ENCODE measurements around the gene MAPK8IP3.
A peak's percentile ranks its signal among the peaks of the same experiment; 100 is the strongest.

MAPK8IP3 gene

GRCh38 chr16:1816396-1817275 lies 110.6 kb downstream of the MAPK8IP3 start:
- no peak overlapping the region for H3K27ac Mint-ChIP-seq
- peaks cover 14% of the 10 kb centered on the region for H3K36me3 Mint-ChIP-seq (ENCODE audit: low read depth)
- H3K4me3 Mint-ChIP-seq = no peak overlapping the region
- no peaks in the 10 kb centered on the region for H3K27me3 Mint-ChIP-seq
- peaks cover 12% of the 10 kb centered on the region for H3K4me1 Mint-ChIP-seq (ENCODE audit: low read depth)
- H3K9me3 Mint-ChIP-seq = no peaks in the 10 kb centered on the region

- Mint-ChIP-seq H3K36me3 (ENCODE audit: low read depth) (peaks cover 14% of the 10 kb centered on the region), H3K4me3 (no peak overlapping the region), H3K4me1 (ENCODE audit: low read depth) (peaks cover 12% of the 10 kb centered on the region), H3K27ac (peak overlapping the region; percentile 49), H3K9me3 (no peaks in the 10 kb centered on the region), H3K27me3 (no peaks in the 10 kb centered on the region)
These were observed 111.2 kb downstream of the MAPK8IP3 start for GRCh38 chr16:1817276-1817589.

GRCh38 chr16:1817716-1818115 lies 111.7 kb downstream of the MAPK8IP3 start:
- Mint-ChIP-seq H3K27me3 (no peaks in the 10 kb centered on the region), H3K9me3 (no peaks in the 10 kb centered on the region), H3K4me1 (ENCODE audit: low read depth) (peaks cover 8% of the 10 kb centered on the region), H3K4me3 (no peak overlapping the region), H3K27ac (no peak overlapping the region), H3K36me3 (ENCODE audit: low read depth) (peaks cover 14% of the 10 kb centered on the region)

DNA sequence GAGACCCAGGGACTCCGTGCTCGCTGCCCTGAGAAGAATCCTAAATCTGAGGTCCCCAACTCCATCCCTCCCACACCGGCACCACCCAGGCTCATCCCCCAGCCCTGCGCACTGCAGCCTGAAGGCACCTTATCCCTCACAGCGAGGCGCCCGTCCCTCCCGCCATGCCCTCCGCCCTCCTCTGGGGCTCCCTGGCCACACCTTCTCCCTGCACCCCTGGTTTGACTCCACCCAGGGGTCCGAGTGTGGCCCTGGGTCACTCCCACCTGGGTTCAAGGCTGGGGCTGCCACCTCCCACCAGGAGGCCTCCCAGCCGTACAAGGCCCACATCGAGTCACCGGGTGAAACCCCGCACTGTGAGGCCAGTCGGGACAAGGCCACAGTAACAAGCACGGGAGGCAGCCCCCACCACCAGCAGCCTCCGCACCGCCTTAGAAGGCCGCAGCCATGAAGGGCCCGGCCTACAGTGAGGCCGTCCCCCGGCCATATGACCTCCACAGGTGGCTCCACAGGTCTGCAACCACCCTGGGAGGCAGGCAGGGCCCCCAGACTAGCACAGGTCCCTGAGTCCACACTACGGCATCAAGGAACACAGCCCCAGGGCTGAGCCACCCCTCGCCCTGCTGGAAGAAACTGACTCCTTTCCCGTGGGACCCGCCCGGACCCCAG lies 112.3 kb downstream of the MAPK8IP3 start:
- Mint-ChIP-seq H3K27me3 (no peaks in the 10 kb centered on the region), H3K4me3 (no peak overlapping the region), H3K4me1 (ENCODE audit: low read depth) (peaks cover 2% of the 10 kb centered on the region), H3K27ac (no peak overlapping the region), H3K36me3 (ENCODE audit: low read depth) (peaks cover 12% of the 10 kb centered on the region), H3K9me3 (no peaks in the 10 kb centered on the region)

DNA sequence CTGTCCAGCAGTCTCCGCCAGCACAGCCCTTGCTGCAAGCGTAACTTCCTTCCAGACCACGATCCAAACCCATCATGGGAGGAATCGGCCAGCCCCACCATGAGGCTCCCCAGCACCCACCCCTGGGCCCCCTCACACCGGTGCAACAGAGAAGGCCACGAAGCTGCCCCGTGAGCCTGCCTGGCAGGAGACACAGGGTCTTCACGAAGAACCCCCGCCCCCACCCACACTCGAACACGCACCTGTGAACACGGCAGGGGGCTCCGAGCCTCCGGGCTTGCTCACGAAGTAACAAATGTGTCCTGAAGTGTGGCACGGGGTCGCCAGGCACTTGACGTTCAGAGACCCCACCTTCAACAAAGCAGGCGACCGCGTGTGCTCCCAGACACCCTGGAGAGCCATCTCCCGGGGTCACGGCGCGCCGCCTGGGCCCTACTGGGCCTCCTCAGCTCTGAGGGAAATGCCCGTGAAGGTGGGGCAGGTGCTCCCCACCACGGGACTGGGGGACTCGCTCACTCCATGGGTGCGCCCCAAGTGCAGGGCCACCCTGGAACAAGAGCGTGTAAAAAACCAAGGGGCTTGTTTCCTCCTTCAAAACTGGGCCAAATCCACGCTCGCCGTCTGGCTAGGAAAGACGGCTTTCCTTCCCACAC lies 113.0 kb downstream of the MAPK8IP3 start:
- H3K27ac Mint-ChIP-seq = no peak overlapping the region

GRCh38 chr16:1819611-1820010 lies 113.6 kb downstream of the MAPK8IP3 start:
- no peaks in the 10 kb centered on the region for H3K27me3 Mint-ChIP-seq
- peaks cover 6% of the 10 kb centered on the region for H3K36me3 Mint-ChIP-seq (ENCODE audit: low read depth)
- H3K9me3 Mint-ChIP-seq = no peaks in the 10 kb centered on the region
- H3K4me3 Mint-ChIP-seq = no peak overlapping the region
- no peak overlapping the region for H3K27ac Mint-ChIP-seq
- peaks cover 10% of the 10 kb centered on the region for H3K4me1 Mint-ChIP-seq (ENCODE audit: low read depth)

More for the DNA sequence above, 113.0 kb downstream of the MAPK8IP3 start:
- H3K36me3 Mint-ChIP-seq (ENCODE audit: low read depth) = peaks cover 6% of the 10 kb centered on the region
- no peak overlapping the region for H3K4me3 Mint-ChIP-seq
- peaks cover 4% of the 10 kb centered on the region for H3K4me1 Mint-ChIP-seq (ENCODE audit: low read depth)
- no peaks in the 10 kb centered on the region for H3K9me3 Mint-ChIP-seq
- H3K27me3 Mint-ChIP-seq = no peaks in the 10 kb centered on the region
